Myocyte (in vitro differentiated cells): ENCODE data around the gene PDGFA. TPM values are rescaled to one million over a fixed set of nuclear protein-coding genes. Genes with fewer than 3 reads are reported as not detected.

Source experiments
- DNase-seq: peaks from one replicate; pipeline ENCODE4 v3.0.0-alpha.2; 2012; ENCODE audit warnings: low read depth
- total RNA-seq: library from RNA; depleted of rRNA; stranded (reverse); fragments of >200 nt; gene quantifications from 2 replicates; pipeline ENCODE4 v1.2.3, GENCODE V29; 2014

The PDGFA gene
- total RNA-seq, 1 donor from 2014 or later = 48.4 TPM

DNA sequence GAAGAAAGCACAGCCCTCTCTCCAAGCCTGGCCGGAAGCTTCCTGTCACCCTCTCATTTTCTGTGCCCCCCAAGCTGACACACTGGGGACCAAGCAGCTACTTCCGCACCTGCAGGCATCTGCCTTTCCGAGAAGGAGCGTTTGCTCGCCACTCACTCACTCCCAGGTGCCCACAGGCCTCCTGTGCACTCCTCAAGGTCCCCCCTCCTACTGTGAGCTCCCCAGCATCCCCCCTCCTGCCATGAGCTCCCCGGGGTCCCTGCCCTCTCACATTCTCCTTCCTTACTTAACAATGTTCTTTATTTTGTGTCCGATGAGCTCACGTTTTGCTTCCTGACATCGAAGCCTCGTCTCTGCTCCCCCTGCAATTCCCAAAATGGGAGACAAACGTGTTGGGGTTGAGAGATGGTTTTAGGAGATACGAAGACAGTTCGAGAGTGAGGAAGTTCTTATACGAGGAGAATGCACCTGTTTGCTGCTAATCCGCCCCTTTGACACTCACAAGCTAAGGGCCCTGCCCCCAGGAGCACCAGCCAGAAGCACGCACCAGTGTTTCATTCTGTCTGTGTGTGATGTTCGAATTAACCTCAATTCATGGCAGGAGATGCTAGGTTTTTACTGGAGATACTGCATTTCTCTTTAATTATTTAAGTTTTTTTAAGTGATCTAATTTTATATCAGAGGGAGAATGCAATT is 70.2 kb downstream of the PDGFA start:
- DNase-seq = no peak

DNA sequence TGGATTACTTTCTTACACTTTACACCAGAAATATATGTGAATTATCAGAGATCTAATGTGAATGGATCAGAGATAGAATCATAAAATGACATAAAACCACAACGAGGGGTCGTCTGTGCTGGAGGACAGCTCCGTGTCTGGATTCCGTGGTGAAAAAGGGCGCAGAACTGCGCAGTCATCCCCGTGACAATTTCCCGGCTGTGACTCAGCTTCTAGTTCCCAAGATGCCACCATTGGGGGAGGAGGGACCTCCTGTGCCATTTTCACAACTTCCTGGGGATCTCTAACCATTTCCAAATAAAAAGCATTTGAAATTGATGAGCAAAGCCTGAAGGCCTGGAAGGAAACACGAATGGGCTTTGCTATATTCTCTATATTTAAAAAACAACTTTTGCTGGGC is 72.1 kb downstream of the PDGFA start:
- no peak for DNase-seq

Other genes starting within 250 kb of the PDGFA start
- gene FOXL3, start 229.7 kb downstream of the PDGFA start, total RNA-seq = not detected in 2 replicates
- gene DNAAF5, start 206.9 kb upstream of the PDGFA start, total RNA-seq = 38.2 and 40.9 TPM in 2 replicates
- 12.3 and 16.4 TPM in 2 replicates for gene PRKAR1B, start 207.4 kb upstream of the PDGFA start, total RNA-seq